MG63 (cell line): Measurements from ENCODE around the gene NECTIN1. TPM values are rescaled to one million over a fixed set of nuclear protein-coding genes. Genes with fewer than 3 reads are reported as not detected.

Experiments used
- DNase-seq: peaks from one replicate; pipeline ENCODE4 v3.0.0-alpha.2; 2020
- H3K27me3 ChIP-seq: fragments of 250-450 bp; sonication (Bioruptor Pico); 2 replicates; pipeline ENCODE4 v1.5.1; 2020; ENCODE audit warnings: mild to moderate bottlenecking, moderate library complexity
- H3K36me3 ChIP-seq: fragments of 250-450 bp; sonication (Bioruptor Pico); 2 replicates; pipeline ENCODE4 v1.5.1; 2020; ENCODE audit warnings: mild to moderate bottlenecking, moderate library complexity
- H3K4me3 ChIP-seq: fragments of 250-450 bp; sonication (Bioruptor Pico); 2 replicates; pipeline ENCODE4 v1.5.1; 2020; ENCODE audit warnings: mild to moderate bottlenecking, moderate library complexity
- H3K9me3 ChIP-seq: fragments of 250-450 bp; sonication (Bioruptor Pico); 2 replicates; pipeline ENCODE4 v1.5.1; 2020; ENCODE audit warnings: mild to moderate bottlenecking, moderate library complexity
- total RNA-seq: library from RNA; depleted of rRNA; stranded (reverse); fragments of >200 nt; shearing (Covaris generic); gene quantifications from 2 replicates; pipeline ENCODE4 v1.2.3, GENCODE V29; 2014; ENCODE audit warnings: low replicate concordance

Gene NECTIN1
- total RNA-seq, 1 experiment from 2014 or later, result 5.3 TPM

DNA sequence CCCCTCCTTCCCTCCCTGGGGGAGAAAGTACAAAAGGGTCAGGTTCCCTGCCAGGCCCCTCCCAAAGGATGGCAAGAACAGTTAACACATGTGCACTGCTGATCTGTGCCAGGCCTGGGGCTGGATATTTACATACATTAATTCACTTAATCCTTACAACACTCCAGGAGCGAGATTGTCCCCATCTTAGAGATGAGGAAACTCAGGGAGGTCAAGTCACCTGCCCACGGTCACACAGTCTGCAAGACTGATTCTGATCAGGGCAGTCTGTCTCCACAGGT lies 36.5 kb downstream of the NECTIN1 start:
- H3K9me3 ChIP-seq, result no peaks in the 10 kb centered on the region
- H3K4me3 ChIP-seq, result no peak overlapping the region
- H3K36me3 ChIP-seq, result no peaks in the 10 kb centered on the region
- no peaks in the 10 kb centered on the region for H3K27me3 ChIP-seq
- DNase-seq, result no peak

- no peaks in the 10 kb centered on the region for H3K27me3 ChIP-seq
- no peak for DNase-seq
- H3K9me3 ChIP-seq, result no peaks in the 10 kb centered on the region
- H3K4me3 ChIP-seq, result no peak overlapping the region
- H3K36me3 ChIP-seq, result no peaks in the 10 kb centered on the region
Observed at GRCh38 chr11:119691701-119692539, 37.1 kb downstream of the NECTIN1 start.

GRCh38 chr11:119691020-119691666 lies 37.9 kb downstream of the NECTIN1 start:
- Histone ChIP-seq H3K36me3 (no peaks in the 10 kb centered on the region), H3K9me3 (no peaks in the 10 kb centered on the region), H3K4me3 (no peak overlapping the region), H3K27me3 (no peaks in the 10 kb centered on the region)
- DNase-seq, result no peak

- DNase-seq, result no peak
- H3K9me3 ChIP-seq, result no peaks in the 10 kb centered on the region
- no peak overlapping the region for H3K4me3 ChIP-seq
Observed at GRCh38 chr11:119689302-119689701, 39.7 kb downstream of the NECTIN1 start.

DNA sequence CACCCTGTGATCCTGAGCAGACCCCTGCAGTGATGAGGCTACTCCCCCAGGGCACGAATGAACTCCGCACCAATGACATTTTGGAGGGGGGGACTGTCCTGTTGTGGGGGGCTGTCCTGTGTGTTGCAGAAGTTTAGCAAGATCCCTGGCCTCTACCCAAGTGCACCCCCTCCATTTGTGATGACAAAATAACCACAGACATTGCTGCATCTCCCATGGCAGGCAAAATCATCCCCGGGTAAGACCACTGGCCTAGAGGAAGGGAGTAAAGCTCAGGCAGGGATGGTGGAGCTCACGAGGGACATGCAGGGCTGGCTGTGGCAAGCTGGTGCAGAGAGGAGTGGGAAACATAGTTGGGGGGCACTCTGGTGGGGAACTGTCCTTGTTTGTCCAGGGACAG lies 40.6 kb downstream of the NECTIN1 start:
- no peak overlapping the region for H3K4me3 ChIP-seq
- no peak for DNase-seq
- no peaks in the 10 kb centered on the region for H3K36me3 ChIP-seq
- no peaks in the 10 kb centered on the region for H3K9me3 ChIP-seq
- H3K27me3 ChIP-seq, result no peaks in the 10 kb centered on the region

More at GRCh38 chr11:119689302-119689701, 39.7 kb downstream of the NECTIN1 start:
- Histone ChIP-seq H3K36me3 (no peaks in the 10 kb centered on the region), H3K27me3 (no peaks in the 10 kb centered on the region)

GRCh38 chr11:119687373-119688046 lies 41.5 kb downstream of the NECTIN1 start:
- Histone ChIP-seq H3K36me3 (no peaks in the 10 kb centered on the region), H3K9me3 (no peaks in the 10 kb centered on the region), H3K4me3 (no peak overlapping the region), H3K27me3 (no peaks in the 10 kb centered on the region)
- no peak for DNase-seq

- DNase-seq, result no peak
- Histone ChIP-seq H3K27me3 (no peaks in the 10 kb centered on the region), H3K4me3 (no peak overlapping the region), H3K36me3 (no peaks in the 10 kb centered on the region), H3K9me3 (no peaks in the 10 kb centered on the region)
Observed at GRCh38 chr11:119686177-119686882, 42.7 kb downstream of the NECTIN1 start.

DNA sequence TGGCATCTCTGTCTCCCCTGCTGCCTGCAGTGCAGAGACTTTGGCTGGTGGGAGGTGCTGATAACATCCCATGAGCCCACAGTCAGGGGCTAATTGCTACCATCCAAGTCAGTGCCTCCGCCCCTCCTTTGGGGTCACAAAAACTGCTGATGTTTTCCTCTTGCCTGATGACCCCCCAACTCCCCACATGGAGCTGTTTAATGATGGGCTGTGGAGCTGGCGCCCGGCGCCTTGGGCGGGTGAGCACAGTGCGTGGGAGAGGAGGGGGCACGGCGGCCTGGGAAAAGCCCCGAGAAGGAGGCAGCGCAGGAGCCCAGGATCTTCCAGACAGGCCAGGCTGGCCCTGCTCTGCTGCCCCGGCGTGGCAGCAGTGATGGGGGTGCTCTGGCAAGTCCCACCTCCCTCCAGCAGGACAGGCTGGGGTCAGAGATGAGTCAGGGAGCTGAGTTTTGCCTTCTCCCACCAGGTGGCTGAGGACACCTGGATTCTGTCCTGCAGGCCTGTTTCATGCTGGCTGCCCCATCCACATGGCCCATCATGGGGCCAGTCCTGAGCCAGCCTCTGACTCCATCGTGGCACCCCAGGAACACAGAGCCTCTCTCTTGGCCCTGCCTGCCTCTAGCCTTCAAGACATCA lies 43.8 kb downstream of the NECTIN1 start:
- Histone ChIP-seq H3K9me3 (no peaks in the 10 kb centered on the region), H3K27me3 (no peaks in the 10 kb centered on the region), H3K36me3 (no peaks in the 10 kb centered on the region), H3K4me3 (no peak overlapping the region)
- no peak for DNase-seq

DNA sequence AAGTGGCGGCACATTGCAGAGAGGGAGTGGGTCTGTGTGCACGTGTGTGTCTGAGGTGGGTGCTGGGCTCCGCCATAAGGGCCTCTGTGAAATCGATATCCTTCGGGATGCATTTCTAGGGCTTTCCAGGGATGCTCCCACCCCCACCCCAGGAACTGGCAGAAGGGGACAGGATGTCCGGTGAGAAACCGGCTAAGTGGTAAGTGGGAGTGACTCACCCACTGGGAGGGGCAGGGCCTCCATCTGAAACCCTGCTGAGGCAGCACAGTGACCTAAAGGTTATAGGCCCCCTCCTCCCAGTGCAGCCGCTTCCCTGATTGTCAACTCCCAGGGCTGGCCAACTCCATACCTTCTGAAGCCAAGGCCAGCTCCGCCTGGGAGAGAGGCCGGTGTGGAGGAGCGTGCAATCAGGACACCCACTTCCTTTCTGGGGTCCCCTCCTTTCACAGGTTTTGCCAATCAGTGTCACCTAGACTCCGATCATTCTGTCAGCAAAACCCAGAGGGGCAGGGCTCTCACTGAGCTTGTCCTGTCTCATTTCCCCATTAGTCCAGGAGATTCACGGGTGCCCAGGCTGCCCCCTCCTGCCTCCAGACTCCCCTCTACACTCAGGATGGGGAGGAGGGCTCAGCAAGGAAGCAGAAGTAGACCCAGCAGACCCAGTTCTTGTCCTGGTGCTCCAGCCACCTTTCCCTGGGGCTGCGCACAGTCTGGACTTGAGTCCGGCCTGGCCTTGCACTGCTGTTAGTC lies 44.5 kb downstream of the NECTIN1 start:
- Histone ChIP-seq H3K4me3 (no peak overlapping the region), H3K27me3 (no peaks in the 10 kb centered on the region), H3K9me3 (no peaks in the 10 kb centered on the region), H3K36me3 (no peaks in the 10 kb centered on the region)
- peak; percentile 90 for DNase-seq

- no peaks in the 10 kb centered on the region for H3K36me3 ChIP-seq
- no peaks in the 10 kb centered on the region for H3K9me3 ChIP-seq
- no peak overlapping the region for H3K4me3 ChIP-seq
- no peaks in the 10 kb centered on the region for H3K27me3 ChIP-seq
- DNase-seq, result no peak
Observed at GRCh38 chr11:119683783-119684182, 45.2 kb downstream of the NECTIN1 start.

DNA sequence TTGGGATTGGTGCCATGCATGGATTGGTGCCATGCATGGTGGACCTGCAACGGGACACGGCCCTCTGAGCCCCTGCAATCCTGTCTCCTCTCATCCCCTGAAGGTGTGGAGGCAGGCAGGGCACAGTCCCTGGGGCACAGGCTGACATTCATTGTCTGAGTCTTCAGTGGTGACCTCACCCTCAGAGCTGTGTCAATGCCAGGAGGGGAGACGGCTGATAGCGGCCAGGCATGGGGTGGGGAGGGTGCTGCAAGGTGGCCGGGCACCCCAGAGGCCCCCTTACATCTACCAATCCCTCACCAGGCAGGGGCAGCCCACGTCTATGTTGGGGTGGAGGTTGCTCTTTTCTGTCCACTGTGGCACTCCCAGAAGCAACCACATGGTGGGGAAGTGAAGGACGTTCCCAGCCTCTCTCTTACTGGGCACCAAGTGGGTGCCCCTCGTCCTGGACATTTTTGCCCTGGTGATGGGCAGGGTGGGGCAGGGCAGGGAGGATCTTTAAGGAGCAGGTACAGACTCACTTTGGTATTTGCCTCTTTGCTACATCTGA lies 47.6 kb downstream of the NECTIN1 start:
- DNase-seq, result no peak
- Histone ChIP-seq H3K9me3 (no peaks in the 10 kb centered on the region), H3K36me3 (peaks cover 6% of the 10 kb centered on the region; the same call in 1 of the 2 replicates), H3K4me3 (no peak overlapping the region), H3K27me3 (no peaks in the 10 kb centered on the region)

DNA sequence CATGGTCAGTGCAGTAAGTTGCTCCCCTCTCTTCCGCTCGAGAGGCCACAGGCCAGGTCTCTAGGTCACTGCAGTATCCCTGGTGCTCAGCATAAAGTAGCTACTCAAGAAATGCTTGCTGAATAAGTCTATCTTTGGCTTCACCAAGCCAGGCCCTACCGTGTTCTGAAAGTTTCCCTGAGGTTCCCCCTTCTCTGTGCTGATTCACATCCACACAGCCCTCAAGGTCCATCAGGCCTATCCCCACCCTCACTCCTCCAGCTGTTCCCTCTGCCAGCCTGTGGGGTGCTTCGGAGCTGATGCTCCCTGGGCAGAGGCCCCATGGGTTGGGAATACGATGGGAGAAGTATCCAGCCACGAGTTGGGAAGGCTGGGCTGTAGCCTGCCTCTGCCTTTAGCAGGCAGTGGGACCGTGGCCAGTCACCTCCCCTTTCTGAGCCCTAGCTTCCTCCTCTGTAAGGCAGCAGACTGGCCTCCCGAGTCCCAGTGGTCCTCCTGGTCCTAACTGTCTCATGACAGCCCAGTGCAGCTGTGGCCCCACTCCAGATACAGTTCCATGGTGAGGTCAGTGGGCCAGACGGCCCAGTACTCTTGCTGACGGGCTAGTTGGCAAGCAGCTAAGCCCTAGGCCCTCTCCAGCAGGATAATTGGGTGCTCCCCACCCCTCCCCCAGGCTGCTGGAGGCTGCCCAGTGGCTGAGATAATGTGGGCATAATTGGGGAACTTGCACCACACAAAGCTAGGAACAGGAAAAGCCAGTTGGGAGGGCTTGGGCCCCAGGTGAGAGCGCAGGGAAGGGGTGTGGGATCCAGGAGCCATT lies 48.2 kb downstream of the NECTIN1 start:
- Histone ChIP-seq H3K9me3 (no peaks in the 10 kb centered on the region), H3K27me3 (no peaks in the 10 kb centered on the region), H3K36me3 (peaks cover 6% of the 10 kb centered on the region; the same call in 1 of the 2 replicates), H3K4me3 (no peak overlapping the region)
- DNase-seq, result peak; percentile 43

GRCh38 chr11:119679346-119679745 lies 49.7 kb downstream of the NECTIN1 start:
- Histone ChIP-seq H3K27me3 (no peaks in the 10 kb centered on the region), H3K9me3 (no peaks in the 10 kb centered on the region), H3K4me3 (no peak overlapping the region), H3K36me3 (peaks cover 6% of the 10 kb centered on the region; the same call in 1 of the 2 replicates)
- DNase-seq, result no peak

DNA sequence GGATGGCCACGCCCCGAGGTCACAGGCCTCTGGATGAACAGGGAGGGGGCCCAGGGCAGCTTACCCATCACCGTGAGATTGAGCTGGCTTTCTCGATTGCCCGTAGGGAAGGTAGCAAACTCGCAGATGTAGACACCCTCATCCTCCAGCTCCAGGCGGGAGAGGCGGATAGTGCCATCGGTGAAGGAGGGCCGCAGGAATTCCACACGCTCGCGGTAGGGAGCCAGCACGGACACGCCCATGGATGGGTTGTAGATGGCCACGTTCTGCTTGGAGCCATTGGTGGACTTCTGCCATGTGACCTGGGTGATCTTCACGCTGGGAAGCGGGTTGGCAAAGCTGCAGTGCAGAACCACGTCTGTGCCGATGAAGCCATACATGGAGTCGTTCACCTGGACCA lies 50.6 kb downstream of the NECTIN1 start:
- no peak overlapping the region for H3K4me3 ChIP-seq
- no peak for DNase-seq
- H3K27me3 ChIP-seq, result no peaks in the 10 kb centered on the region
- H3K9me3 ChIP-seq, result no peaks in the 10 kb centered on the region
- H3K36me3 ChIP-seq, result peaks cover 6% of the 10 kb centered on the region; the same call in 1 of the 2 replicates

DNA sequence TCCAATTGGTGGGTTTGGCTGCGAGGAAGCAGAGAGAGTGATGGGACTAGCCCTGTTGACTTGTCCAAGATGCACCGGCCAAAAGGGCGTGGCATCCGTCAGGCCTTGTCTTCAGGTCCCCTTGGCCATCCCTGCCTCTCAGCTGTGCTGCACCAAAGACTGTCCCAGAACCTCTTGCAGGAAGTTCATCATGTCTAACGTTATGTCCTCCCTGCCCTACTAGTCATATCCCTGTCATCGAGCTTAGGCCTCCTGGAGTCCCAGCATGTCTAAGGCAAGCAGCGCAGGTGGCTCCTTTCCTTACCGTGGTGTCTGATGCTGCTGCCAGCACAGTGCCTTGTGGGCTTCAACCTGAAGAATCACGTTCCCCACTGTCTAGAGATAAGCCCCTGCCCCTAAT lies 51.2 kb downstream of the NECTIN1 start:
- no peak for DNase-seq
- Histone ChIP-seq H3K9me3 (no peaks in the 10 kb centered on the region), H3K27me3 (no peaks in the 10 kb centered on the region), H3K36me3 (peaks cover 6% of the 10 kb centered on the region; the same call in 1 of the 2 replicates), H3K4me3 (no peak overlapping the region)
